WERI-Rb-1 (cell line): ENCODE data around the gene IGFBP5.
A peak's percentile ranks its signal among the peaks of the same experiment; 100 is the strongest.

Source experiments
- DNase-seq: peaks from one replicate; pipeline ENCODE4 v3.0.0-alpha.2; 2020
- H3K27ac ChIP-seq: fragments of 250-450 bp; sonication (Bioruptor Pico); 2 replicates; pipeline ENCODE4 v1.5.1; 2020; ENCODE audit warnings: mild to moderate bottlenecking, moderate library complexity
- H3K27me3 ChIP-seq: fragments of 250-450 bp; sonication (Bioruptor Pico); 2 replicates; pipeline ENCODE4 v1.5.1; 2021; ENCODE audit warnings: mild to moderate bottlenecking, low read depth, moderate library complexity; ENCODE audit not compliant: insufficient read depth, severe bottlenecking
- H3K36me3 ChIP-seq: fragments of 250-450 bp; sonication (Bioruptor Pico); 2 replicates; pipeline ENCODE4 v1.5.1; 2020; ENCODE audit warnings: mild to moderate bottlenecking, moderate library complexity
- H3K4me3 ChIP-seq: 2 replicates; pipeline ENCODE4 v1.5.1; 2011; ENCODE audit warnings: low read depth, mild to moderate bottlenecking, control low read depth, low read length
- H3K9me3 ChIP-seq: fragments of 250-450 bp; sonication (Bioruptor Pico); 2 replicates; pipeline ENCODE4 v1.5.1; 2021; ENCODE audit warnings: mild to moderate bottlenecking, moderate library complexity; ENCODE audit not compliant: severe bottlenecking
- TF ChIP-seq, protein P1 (sequence below): IDR thresholded peaks from 2 replicates; pipeline ENCODE4 v1.5.1; 2011; ENCODE audit warnings: low read depth, mild to moderate bottlenecking, control low read depth, inconsistent platforms, low read length

The IGFBP5 gene, protein sequence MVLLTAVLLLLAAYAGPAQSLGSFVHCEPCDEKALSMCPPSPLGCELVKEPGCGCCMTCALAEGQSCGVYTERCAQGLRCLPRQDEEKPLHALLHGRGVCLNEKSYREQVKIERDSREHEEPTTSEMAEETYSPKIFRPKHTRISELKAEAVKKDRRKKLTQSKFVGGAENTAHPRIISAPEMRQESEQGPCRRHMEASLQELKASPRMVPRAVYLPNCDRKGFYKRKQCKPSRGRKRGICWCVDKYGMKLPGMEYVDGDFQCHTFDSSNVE

DNA sequence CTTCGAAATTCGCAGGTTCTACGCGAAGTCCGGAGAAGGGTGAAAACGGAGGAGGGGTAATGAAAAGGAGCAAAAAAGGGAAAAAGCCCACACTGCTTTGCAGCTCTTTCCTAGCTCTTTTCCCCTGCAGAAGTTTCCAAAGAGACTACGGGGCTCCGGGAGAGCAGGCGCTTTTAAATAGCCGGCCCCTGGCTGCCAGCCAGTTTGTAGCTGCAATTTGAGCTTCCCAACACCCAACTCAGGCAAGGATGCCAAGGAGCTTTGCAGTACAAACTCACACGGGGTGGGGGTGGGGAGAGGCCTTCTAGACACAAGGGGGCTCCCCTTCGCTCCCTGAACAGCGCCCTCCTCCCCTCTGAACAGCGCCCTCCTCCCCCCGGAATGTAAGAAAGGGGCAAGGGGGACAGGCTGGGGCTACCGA, at the start of gene IGFBP5:
IGFBP5 (minus strand) TSS at position 149 of the 421 bp plus-strand sequence. CDS start 774 bp downstream, outside the sequence.
- TF ChIP-seq, protein P1, sequence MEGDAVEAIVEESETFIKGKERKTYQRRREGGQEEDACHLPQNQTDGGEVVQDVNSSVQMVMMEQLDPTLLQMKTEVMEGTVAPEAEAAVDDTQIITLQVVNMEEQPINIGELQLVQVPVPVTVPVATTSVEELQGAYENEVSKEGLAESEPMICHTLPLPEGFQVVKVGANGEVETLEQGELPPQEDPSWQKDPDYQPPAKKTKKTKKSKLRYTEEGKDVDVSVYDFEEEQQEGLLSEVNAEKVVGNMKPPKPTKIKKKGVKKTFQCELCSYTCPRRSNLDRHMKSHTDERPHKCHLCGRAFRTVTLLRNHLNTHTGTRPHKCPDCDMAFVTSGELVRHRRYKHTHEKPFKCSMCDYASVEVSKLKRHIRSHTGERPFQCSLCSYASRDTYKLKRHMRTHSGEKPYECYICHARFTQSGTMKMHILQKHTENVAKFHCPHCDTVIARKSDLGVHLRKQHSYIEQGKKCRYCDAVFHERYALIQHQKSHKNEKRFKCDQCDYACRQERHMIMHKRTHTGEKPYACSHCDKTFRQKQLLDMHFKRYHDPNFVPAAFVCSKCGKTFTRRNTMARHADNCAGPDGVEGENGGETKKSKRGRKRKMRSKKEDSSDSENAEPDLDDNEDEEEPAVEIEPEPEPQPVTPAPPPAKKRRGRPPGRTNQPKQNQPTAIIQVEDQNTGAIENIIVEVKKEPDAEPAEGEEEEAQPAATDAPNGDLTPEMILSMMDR: peak; percentile 39; the same call in 1 of the 2 replicates
- no peaks in the 10 kb centered on the region for H3K9me3 ChIP-seq
- no peaks in the 10 kb centered on the region for H3K27me3 ChIP-seq
- DNase-seq: peak; percentile 38
- H3K27ac ChIP-seq: peak within 1 kb of the TSS; percentile 52; the same call in 1 of the 2 replicates
- no peaks in the 10 kb centered on the region for H3K36me3 ChIP-seq
- peak within 1 kb of the TSS; percentile 92 for H3K4me3 ChIP-seq

DNA sequence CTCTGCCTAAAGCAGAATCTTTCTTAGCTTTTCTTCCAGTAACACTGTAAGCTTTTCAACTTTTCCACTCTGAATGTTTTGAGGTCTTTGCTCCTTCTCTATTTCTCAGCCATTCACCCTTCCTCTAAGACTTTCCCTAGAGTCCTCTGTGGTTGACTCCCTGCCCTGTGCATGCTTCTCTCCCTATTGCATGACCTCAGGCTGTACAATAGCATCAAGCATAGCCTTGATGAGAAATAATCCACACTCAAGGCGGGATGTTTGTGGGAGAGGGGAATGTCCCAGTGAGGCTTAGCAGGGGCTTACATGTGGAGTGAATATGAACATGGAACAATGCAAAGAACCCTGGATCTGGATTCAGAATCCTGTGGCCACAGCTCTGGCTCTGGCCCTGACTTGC, 48.4 kb upstream of the IGFBP5 start:
- H3K27ac ChIP-seq: no peak overlapping the region
- no peaks in the 10 kb centered on the region for H3K9me3 ChIP-seq
- DNase-seq: no peak
- H3K27me3 ChIP-seq: no peaks in the 10 kb centered on the region
- TF ChIP-seq, protein P1: no peak
- no peaks in the 10 kb centered on the region for H3K36me3 ChIP-seq
- no peak overlapping the region for H3K4me3 ChIP-seq

DNA sequence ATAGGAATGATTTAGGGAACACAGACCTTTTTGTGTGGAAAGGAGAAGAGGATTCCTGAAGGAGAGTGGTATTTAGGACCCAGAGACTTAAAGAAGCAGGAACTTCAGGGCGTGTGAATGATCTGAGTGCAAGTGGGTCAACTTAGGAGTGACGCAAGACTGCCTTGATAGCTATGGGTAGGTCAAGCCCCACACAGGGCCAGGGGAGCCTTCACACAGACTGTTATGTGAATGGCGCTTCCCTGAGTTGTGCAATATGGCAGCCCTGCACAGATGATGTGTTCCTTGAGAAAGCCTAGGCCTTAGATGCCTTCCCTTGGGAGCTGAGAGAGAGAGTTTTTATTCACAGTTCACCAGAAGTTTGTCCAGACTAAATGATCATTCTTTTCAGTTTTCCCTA, 47.1 kb upstream of the IGFBP5 start:
- H3K36me3 ChIP-seq: no peaks in the 10 kb centered on the region
- H3K9me3 ChIP-seq: no peaks in the 10 kb centered on the region
- no peaks in the 10 kb centered on the region for H3K27me3 ChIP-seq
- TF ChIP-seq, protein P1: no peak
- DNase-seq: no peak
- no peak overlapping the region for H3K27ac ChIP-seq
- no peak overlapping the region for H3K4me3 ChIP-seq

DNA sequence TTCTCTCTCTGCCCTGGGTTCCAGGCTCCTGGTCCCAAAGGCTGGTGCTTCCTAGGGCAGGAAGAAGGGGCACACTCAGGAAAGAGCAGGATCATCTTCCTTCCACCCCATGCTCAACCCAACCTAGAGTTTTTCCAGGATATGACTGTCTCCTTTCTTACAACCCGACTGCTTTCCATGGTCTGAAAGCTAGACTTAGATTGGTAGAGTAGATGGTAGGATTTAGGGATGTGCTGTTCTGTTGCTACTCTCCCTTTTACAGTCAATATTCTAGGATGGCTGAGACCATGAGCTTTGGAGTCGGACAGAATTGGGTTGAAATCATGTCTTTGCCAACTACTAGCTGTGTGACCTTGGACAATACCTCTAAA, 45.9 kb upstream of the IGFBP5 start:
- no peaks in the 10 kb centered on the region for H3K9me3 ChIP-seq
- TF ChIP-seq, protein P1: no peak
- H3K27me3 ChIP-seq: no peaks in the 10 kb centered on the region
- no peaks in the 10 kb centered on the region for H3K36me3 ChIP-seq
- no peak overlapping the region for H3K4me3 ChIP-seq
- H3K27ac ChIP-seq: no peak overlapping the region
- no peak for DNase-seq

DNA sequence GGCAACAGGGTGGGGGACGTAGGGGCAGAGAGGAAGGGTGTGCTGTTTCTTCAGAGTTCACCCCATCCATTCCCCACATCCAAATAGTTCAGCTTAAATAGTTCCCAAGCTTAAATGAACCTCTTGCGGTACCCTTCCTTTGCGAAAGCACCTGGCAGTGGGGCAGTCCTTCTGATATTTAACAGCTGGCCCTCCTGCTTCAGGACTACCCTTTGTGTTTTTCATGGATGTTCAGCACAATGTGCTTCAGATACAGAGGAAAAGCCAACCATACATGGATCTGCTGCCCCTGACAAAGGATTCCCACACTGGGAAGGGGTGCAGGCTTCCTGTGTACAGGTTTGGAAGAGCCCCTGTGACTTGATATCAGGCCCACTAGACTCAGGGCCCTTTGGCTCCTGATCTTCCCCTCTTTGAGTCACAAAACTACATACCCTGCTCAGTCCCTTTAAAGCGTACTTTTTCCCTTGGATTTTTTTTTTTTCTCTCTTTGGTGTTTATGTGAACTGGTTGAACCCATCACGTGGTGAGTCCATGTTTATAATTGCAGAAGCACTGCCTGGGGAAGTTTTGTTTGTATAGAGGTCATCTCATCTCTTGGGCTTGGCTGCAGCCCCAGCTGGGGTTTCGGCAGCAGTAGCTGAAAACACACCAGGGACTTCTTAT, 45.3 kb upstream of the IGFBP5 start:
- no peak overlapping the region for H3K4me3 ChIP-seq
- TF ChIP-seq, protein P1: no peak

More for the DNA sequence above, 45.3 kb upstream of the IGFBP5 start:
- no peak overlapping the region for H3K27ac ChIP-seq
- H3K27me3 ChIP-seq: no peaks in the 10 kb centered on the region
- no peaks in the 10 kb centered on the region for H3K36me3 ChIP-seq
- H3K9me3 ChIP-seq: no peaks in the 10 kb centered on the region
- no peak for DNase-seq
